ENCODE data around the gene GRM4. TPM values are rescaled to one million over a fixed set of nuclear protein-coding genes. Genes with fewer than 3 reads are reported as not detected.

Gene GRM4
- total RNA-seq, 2 experiments from 2014 or later: 0.27 TPM; not detected in 1

DNA sequence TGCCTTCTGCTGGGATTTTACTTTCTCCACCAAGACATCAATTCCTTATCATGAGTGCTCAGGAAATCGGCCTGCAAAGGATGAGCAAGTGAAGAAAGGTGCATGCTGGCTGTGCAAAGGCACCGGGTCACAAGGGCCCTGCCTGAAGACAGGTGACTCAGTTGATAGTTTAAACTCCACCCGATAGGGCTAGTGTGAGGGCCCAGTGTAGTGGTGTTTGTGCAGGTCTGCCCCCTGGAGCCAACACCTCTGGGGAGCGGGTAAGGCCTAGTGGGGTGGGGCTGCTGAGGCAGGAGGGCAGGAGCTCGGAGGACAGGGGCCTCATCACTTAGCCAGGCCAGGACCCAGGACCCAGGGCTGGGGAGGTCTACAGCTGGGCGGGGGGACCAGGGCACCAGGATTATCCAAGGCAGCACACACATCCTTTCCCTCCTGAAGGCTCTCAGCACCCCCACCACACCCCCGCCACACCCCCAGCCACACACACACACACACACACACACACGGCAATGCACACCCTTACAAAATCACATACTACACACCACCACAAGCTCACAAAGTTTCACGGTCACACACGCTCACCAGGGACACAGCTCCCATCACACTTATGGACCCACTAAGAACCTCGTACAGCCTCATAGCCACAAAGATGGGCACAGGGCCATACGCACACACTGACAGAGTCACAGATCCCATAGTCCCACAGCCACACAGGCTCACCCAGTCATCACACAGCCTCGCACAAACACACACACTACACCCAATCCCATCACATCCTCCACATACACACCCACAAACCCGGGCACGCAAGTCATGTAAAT lies 75.4 kb downstream of the GRM4 start:
- DNase-seq: peak; percentile 14

DNA sequence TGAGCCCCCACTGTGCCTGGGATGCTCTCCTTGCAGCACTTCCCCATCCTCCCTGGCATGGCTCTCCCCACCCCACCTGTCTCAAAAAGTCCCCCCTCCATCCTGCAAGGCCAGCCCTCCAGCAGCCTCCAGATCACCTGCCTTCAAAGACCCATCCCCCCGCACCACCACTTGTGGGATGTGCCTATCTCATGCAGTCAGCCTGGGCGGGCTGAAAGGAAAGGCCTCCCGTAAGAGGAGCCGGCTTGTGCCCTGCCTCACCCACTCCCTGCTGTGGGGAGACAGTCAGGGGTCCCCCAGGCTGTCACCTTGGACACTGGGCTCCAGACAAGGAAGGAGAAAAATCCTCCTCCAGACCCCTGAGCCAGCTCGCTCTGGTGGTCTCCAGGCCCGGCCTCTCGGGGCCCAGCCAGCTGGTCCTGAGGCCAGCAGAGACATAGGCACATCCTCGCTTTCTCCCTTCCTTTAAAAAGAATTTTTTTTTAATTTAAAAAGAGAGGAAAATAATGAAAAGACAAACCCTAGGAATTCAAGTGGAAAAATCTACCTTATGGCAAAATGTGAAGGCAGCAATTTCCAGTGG lies 77.3 kb downstream of the GRM4 start:
- H3K27ac Mint-ChIP-seq: no peak overlapping the region
- no peaks in the 10 kb centered on the region for H3K9me3 Mint-ChIP-seq
- no peak for DNase-seq
- H3K4me1 Mint-ChIP-seq (ENCODE audit: low read depth): no peaks in the 10 kb centered on the region
- H3K36me3 Mint-ChIP-seq (ENCODE audit: low read depth): no peaks in the 10 kb centered on the region
- no peak overlapping the region for H3K4me3 Mint-ChIP-seq
- intact Hi-C loops (cut with micrococcal nuclease): no loop called here
- CTCF ChIA-PET: interaction anchor here (0.7 kb wide), 1 partner anchor 296 kb away, joined by 3 read pairs; no protein-coding TSS in a partner anchor
- H3K27me3 Mint-ChIP-seq (ENCODE audit: low read depth): no peaks in the 10 kb centered on the region

More for the DNA sequence above, 75.4 kb downstream of the GRM4 start:
- Mint-ChIP-seq H3K36me3 (ENCODE audit: low read depth) (no peaks in the 10 kb centered on the region), H3K4me3 (no peak overlapping the region), H3K27me3 (ENCODE audit: low read depth) (no peaks in the 10 kb centered on the region), H3K9me3 (no peaks in the 10 kb centered on the region), H3K27ac (no peak overlapping the region), H3K4me1 (ENCODE audit: low read depth) (no peaks in the 10 kb centered on the region)
- CTCF ChIA-PET: no interaction called here
- intact Hi-C loops (cut with micrococcal nuclease): no loop called here

GRCh38 chr6:34067814-34068213 lies 78.1 kb downstream of the GRM4 start:
- no peak overlapping the region for H3K27ac Mint-ChIP-seq
- intact Hi-C loops (cut with micrococcal nuclease): no loop called here
- no peaks in the 10 kb centered on the region for H3K4me1 Mint-ChIP-seq (ENCODE audit: low read depth)
- no peaks in the 10 kb centered on the region for H3K9me3 Mint-ChIP-seq
- H3K27me3 Mint-ChIP-seq (ENCODE audit: low read depth): no peaks in the 10 kb centered on the region
- H3K36me3 Mint-ChIP-seq (ENCODE audit: low read depth): no peaks in the 10 kb centered on the region
- peak; percentile 15 for DNase-seq
- CTCF ChIA-PET: no interaction called here
- no peak overlapping the region for H3K4me3 Mint-ChIP-seq

- Mint-ChIP-seq H3K27me3 (ENCODE audit: low read depth) (no peaks in the 10 kb centered on the region), H3K9me3 (no peaks in the 10 kb centered on the region), H3K4me1 (ENCODE audit: low read depth) (no peaks in the 10 kb centered on the region), H3K4me3 (no peak overlapping the region), H3K27ac (no peak overlapping the region), H3K36me3 (ENCODE audit: low read depth) (no peaks in the 10 kb centered on the region)
- intact Hi-C loops (cut with micrococcal nuclease): no loop called here
- no peak for DNase-seq
- CTCF ChIA-PET: no interaction called here
Observed at GRCh38 chr6:34066772-34067770, 78.8 kb downstream of the GRM4 start.

DNA sequence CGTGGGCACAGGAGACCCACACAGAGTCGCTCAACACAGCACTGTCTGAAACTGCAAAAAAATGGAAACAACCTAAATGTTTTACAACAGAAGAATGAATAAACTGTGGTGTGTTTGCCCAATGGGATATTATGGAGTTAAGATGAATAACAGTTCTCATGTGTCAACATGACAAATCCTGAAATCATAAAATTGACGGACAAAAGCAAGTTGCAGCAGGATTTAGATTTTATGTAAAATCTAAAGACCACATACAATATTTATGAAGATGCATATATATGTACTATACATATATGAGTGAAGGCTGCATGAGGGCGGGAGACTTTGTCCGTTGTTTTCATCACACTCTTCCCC lies 79.7 kb downstream of the GRM4 start:
- Mint-ChIP-seq H3K36me3 (ENCODE audit: low read depth) (no peaks in the 10 kb centered on the region), H3K4me3 (no peak overlapping the region), H3K9me3 (no peaks in the 10 kb centered on the region), H3K4me1 (ENCODE audit: low read depth) (no peaks in the 10 kb centered on the region), H3K27ac (no peak overlapping the region), H3K27me3 (ENCODE audit: low read depth) (no peaks in the 10 kb centered on the region)
- DNase-seq: no peak
- CTCF ChIA-PET: no interaction called here
- intact Hi-C loops (cut with micrococcal nuclease): no loop called here

DNA sequence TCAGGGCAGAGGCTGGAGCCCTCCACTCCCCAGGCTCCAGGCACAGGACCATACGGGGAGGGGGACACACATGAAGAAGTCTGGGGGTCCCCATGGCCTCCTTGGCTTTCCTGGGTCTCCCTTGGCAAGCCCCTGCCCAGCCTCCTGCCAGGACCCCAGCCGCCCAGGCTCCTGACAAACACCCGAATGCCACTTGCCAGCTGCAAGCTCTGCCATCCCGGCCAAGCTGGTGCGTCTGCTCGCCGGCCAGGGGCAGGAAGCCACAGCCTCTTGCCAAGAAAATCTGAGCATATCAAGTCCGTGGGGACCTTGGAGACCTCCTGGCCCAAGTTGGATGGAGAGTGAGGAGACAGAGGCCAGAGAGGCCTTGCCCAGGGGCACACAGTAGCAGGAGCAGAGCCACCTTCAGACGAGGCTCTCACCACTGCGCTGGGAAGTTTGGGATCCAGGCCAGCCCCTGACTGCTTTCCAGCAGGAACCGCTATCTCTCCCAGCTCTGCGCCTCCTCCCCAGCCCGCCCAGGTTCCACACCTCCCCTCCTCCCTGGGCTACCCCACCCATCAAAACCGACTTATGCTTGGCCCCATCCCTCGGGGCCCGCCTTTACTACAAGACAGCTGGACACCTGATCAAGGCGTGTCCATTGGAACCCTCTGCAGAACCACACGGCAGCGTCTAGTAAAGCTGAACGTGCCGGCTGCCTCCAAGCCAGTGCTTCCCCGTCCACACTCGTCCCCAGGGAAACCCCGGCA lies 80.2 kb downstream of the GRM4 start:
- CTCF ChIA-PET: no interaction called here
- no peaks in the 10 kb centered on the region for H3K4me1 Mint-ChIP-seq (ENCODE audit: low read depth)
- DNase-seq: no peak
- no peak overlapping the region for H3K27ac Mint-ChIP-seq
- H3K36me3 Mint-ChIP-seq (ENCODE audit: low read depth): no peaks in the 10 kb centered on the region
- H3K4me3 Mint-ChIP-seq: no peak overlapping the region
- no peaks in the 10 kb centered on the region for H3K9me3 Mint-ChIP-seq
- intact Hi-C loops (cut with micrococcal nuclease): no loop called here
- no peaks in the 10 kb centered on the region for H3K27me3 Mint-ChIP-seq (ENCODE audit: low read depth)

DNA sequence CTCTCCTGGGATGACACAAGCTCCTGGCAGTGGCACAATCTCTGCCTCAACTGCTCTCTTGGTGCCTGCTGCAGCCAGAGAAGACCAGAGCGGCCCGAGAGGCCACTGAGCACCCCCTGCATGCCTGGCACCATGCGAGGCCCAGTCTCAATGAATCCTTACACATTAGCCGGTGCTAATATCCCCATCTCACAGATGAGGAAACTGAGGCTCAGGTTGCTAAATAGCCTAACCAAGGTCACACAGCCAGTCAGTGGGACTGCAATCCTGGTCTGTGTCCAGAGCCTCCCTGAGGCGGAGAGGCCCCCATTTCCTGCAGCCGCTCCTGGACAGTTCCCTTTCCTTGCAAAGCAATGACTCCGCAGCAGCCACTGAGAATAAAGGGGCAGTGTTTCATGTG lies 81.2 kb downstream of the GRM4 start:
- no peak overlapping the region for H3K4me3 Mint-ChIP-seq
- H3K27ac Mint-ChIP-seq: no peak overlapping the region
- H3K27me3 Mint-ChIP-seq (ENCODE audit: low read depth): no peaks in the 10 kb centered on the region
- CTCF ChIA-PET: interaction anchor here (1.7 kb wide), 1 partner anchor 10 kb away, joined by 8 read pairs; no protein-coding TSS in a partner anchor
- no peaks in the 10 kb centered on the region for H3K4me1 Mint-ChIP-seq (ENCODE audit: low read depth)
- DNase-seq: no peak
- no peaks in the 10 kb centered on the region for H3K36me3 Mint-ChIP-seq (ENCODE audit: low read depth)
- intact Hi-C loops (cut with micrococcal nuclease): no loop called here
- no peaks in the 10 kb centered on the region for H3K9me3 Mint-ChIP-seq

DNA sequence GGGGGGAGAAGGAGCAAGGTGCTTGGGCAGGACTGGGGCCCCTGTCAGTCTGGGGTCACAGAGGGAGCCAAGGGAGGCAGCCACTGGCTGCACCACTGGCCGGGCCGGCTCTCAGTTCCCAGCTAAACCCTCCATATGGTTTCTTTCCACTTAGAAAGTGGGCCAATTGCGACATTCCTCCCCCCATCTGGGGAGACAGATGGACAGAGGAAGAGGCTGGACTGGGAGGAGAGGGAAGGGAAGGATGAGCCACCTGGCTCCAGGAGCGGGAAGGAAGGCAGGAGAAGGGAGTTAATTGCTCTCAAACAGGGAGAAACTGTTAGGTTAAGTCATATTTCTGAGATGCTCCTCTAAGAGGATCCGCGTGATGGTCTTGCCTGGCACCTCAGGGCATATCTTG lies 82.2 kb downstream of the GRM4 start:
- H3K4me3 Mint-ChIP-seq: no peak overlapping the region

DNA sequence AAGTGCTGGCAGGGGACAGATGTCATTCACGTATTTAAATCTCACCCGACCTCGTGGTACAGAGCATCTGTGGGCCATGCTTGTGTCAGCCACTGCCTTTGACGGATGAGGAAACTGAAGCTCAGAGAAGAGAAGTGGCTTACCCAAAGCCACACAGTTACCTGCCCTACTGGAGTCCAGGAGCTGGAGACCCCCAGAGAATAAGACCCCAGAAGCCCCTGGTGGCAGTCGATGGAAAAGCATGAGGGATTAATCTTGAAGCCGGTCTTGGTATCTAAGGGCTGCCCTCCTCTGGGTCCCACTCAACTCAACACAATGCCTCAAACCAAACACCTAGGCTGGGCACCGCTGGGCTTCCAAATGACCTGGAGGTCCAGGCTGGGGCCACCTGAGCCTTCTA lies 83.1 kb downstream of the GRM4 start:
- CTCF ChIA-PET: interaction anchor here (1.7 kb wide), 1 partner anchor 9 kb away, joined by 8 read pairs; no protein-coding TSS in a partner anchor

More for the DNA sequence above, 82.2 kb downstream of the GRM4 start:
- CTCF ChIA-PET: interaction anchor here (0.7 to 1.7 kb wide), 2 partner anchors 9 to 36 kb away, joined by 3 to 8 read pairs; no protein-coding TSS in a partner anchor
- DNase-seq: no peak
- Mint-ChIP-seq H3K4me1 (ENCODE audit: low read depth) (no peaks in the 10 kb centered on the region), H3K36me3 (ENCODE audit: low read depth) (no peaks in the 10 kb centered on the region), H3K27me3 (ENCODE audit: low read depth) (no peaks in the 10 kb centered on the region), H3K9me3 (no peaks in the 10 kb centered on the region), H3K27ac (no peak overlapping the region)
- intact Hi-C loops (cut with micrococcal nuclease): no loop called here

DNA sequence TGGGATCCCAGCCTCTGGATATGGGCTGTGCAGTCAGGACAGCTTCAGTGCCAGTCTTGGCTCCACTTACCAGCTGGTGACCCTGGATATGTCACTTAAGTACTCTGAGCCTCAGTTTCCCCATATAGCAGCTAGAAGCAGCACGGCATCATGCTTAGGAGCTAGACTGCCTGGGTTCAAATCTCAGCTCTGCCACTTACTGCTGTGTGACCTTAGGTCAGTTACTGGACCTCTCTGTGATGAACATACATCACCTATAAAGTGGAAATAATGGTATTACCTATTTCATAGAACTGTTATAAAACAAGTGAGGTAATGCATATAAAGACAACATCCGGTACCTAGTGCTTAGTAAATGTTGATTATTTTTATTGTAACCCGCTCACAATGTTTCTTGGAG lies 83.7 kb downstream of the GRM4 start:
- Mint-ChIP-seq H3K9me3 (no peaks in the 10 kb centered on the region), H3K36me3 (ENCODE audit: low read depth) (no peaks in the 10 kb centered on the region), H3K4me3 (no peak overlapping the region), H3K27ac (no peak overlapping the region), H3K4me1 (ENCODE audit: low read depth) (no peaks in the 10 kb centered on the region), H3K27me3 (ENCODE audit: low read depth) (no peaks in the 10 kb centered on the region)
- intact Hi-C loops (cut with micrococcal nuclease): no loop called here
- no peak for DNase-seq
- CTCF ChIA-PET: no interaction called here

More for the DNA sequence above, 83.1 kb downstream of the GRM4 start:
- Mint-ChIP-seq H3K4me1 (ENCODE audit: low read depth) (no peaks in the 10 kb centered on the region), H3K27ac (no peak overlapping the region), H3K9me3 (no peaks in the 10 kb centered on the region), H3K27me3 (ENCODE audit: low read depth) (no peaks in the 10 kb centered on the region), H3K4me3 (no peak overlapping the region), H3K36me3 (ENCODE audit: low read depth) (no peaks in the 10 kb centered on the region)
- intact Hi-C loops (cut with micrococcal nuclease): no loop called here
- DNase-seq: no peak

GRCh38 chr6:34061348-34061747 lies 84.5 kb downstream of the GRM4 start:
- Mint-ChIP-seq H3K27me3 (ENCODE audit: low read depth) (no peaks in the 10 kb centered on the region), H3K36me3 (ENCODE audit: low read depth) (no peaks in the 10 kb centered on the region), H3K4me1 (ENCODE audit: low read depth) (no peaks in the 10 kb centered on the region), H3K4me3 (no peak overlapping the region), H3K27ac (no peak overlapping the region), H3K9me3 (no peaks in the 10 kb centered on the region)
- DNase-seq: no peak
- CTCF ChIA-PET: no interaction called here
- intact Hi-C loops (cut with micrococcal nuclease): no loop called here

DNA sequence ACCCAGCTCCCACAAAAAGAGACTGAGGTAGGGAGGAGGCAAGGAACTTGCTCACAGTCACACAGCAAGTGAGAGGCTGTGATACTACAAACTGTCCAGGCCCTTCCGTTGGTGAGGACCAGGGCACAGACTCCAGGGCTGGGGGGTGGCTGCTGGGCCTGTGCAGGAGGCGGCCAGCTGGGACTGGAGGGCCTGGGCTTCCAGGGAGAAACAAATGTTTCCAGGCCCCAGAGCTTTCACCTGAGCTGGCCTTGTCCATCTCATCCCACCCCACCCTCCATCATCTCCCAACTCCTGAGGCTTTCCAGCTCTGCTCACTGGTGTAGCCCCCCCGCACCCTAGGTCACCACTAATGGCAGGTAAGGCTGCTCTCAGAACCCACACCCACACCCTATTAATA lies 86.0 kb downstream of the GRM4 start:
- H3K27me3 Mint-ChIP-seq (ENCODE audit: low read depth): no peaks in the 10 kb centered on the region
- no peak overlapping the region for H3K4me3 Mint-ChIP-seq
- intact Hi-C loops (cut with micrococcal nuclease): no loop called here
- H3K4me1 Mint-ChIP-seq (ENCODE audit: low read depth): no peaks in the 10 kb centered on the region
- CTCF ChIA-PET: interaction anchor here (0.9 to 1.2 kb wide), 3 partner anchors 8 to 316 kb away, joined by 3 to 4 read pairs (median 3); no protein-coding TSS in a partner anchor
- H3K27ac Mint-ChIP-seq: no peak overlapping the region
- no peaks in the 10 kb centered on the region for H3K36me3 Mint-ChIP-seq (ENCODE audit: low read depth)
- no peaks in the 10 kb centered on the region for H3K9me3 Mint-ChIP-seq
- DNase-seq: no peak
